SK-N-MC (cell line): ENCODE results near the gene SCD5.
A peak's percentile ranks its signal among the peaks of the same experiment; 100 is the strongest.

Experiments
- DNase-seq: peaks from one replicate; pipeline ENCODE4 v3.0.0-alpha.2; 2011; ENCODE audit warnings: low read depth, low spot score
- H3K27ac ChIP-seq: fragments of 200-600 bp; sonication (generic); 2 replicates; pipeline ENCODE4 v1.5.1; 2016; ENCODE audit warnings: mixed run types
- H3K36me3 ChIP-seq: fragments of 200-600 bp; sonication (generic); 2 replicates; pipeline ENCODE4 v1.6.1; 2017; ENCODE audit warnings: antibody characterized with exemption, low read length, mixed read lengths; ENCODE audit not compliant: insufficient read depth
- H3K4me3 ChIP-seq: fragments of 200-600 bp; sonication (generic); 2 replicates; pipeline ENCODE4 v1.5.1; 2016
- H3K9ac ChIP-seq: fragments of 200-600 bp; sonication (generic); 2 replicates; pipeline ENCODE4 v1.8.0; 2017; ENCODE audit warnings: mixed run types, mixed read lengths; ENCODE audit not compliant: insufficient read length
- H3K9me3 ChIP-seq: fragments of 200-600 bp; sonication (generic); 2 replicates; pipeline ENCODE4 v1.6.1; 2017; ENCODE audit warnings: low read depth, mild to moderate bottlenecking, antibody characterized with exemption, low read length, moderate library complexity, mixed read lengths
- EZH2 ChIP-seq: fragments of 200-600 bp; sonication (generic); IDR thresholded peaks from one replicate; pipeline ENCODE4 v1.6.1; 2017; ENCODE audit warnings: antibody characterized with exemption
- FOXP2 ChIP-seq: optimal IDR thresholded peaks from 2 replicates; pipeline ENCODE3; 2011; ENCODE audit warnings: mild to moderate bottlenecking, moderate library complexity; ENCODE audit not compliant: insufficient read depth; ENCODE audit errors: extremely low read length, control extremely low read depth
- POLR2AphosphoS5 ChIP-seq: IDR thresholded peaks from 2 replicates; pipeline ENCODE4 v1.6.1; 2012; ENCODE audit warnings: mild to moderate bottlenecking, low read depth, low read length, borderline replicate concordance

The SCD5 gene

DNA sequence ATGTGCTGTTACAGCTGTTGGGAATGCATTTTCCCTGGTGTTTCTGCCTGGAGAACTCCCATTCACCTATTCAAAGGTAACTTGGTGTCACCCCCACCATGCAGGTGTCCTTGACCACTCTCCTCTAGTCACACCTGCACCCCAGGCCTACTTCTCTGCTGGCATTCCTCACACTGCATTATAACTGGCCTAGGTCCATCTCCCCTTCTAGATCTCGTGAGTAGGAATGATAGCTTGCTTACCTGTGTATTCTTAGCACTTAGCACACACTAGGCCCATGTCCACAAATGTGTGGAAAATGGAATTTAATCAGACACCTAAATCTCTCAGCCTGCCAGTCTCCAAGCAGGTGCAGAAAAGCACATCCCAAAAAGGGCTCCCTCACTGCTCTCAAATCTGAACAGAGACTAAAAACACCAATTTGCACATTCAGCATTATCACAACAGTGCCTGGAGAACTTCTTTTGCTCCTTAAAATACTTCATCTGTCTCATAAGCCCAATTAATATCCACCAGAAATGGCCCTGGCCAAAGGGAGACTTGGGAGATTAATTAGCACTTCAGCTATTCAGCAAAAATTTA lies 18.3 kb downstream of the SCD5 start:
- no peaks in the 10 kb centered on the region for H3K9me3 ChIP-seq
- H3K4me3 ChIP-seq, result peak overlapping the region; percentile 50; the same call in 1 of the 2 replicates
- peak overlapping the region; percentile 91 for H3K27ac ChIP-seq
- DNase-seq, result no peak
- H3K36me3 ChIP-seq, result no peaks in the 10 kb centered on the region
- H3K9ac ChIP-seq, result no peak overlapping the region
- TF ChIP-seq POLR2AphosphoS5 (no peak), EZH2 (no peak), FOXP2 (no peak)

DNA sequence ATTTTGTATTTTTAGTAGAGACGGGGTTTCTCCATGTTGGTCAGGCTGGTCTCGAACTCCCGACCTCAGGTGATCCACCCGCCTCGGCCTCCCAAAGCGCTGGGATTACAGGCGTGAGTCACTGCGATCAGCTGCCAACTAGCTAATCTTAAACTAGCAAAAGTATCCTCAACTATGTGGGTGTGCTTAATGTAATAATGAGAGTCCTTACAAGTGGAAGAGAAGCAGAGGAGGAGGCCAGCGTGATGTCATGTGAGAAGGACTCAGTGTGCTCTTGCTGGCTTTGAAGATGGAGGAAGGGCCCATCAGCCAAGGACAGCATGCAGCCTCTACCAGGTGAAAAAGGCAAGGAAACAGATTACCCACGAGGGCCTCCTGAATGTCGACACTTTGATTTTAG lies 19.6 kb downstream of the SCD5 start:
- TF ChIP-seq FOXP2 (no peak), POLR2AphosphoS5 (no peak), EZH2 (no peak)
- H3K4me3 ChIP-seq, result no peak overlapping the region
- H3K9me3 ChIP-seq, result no peaks in the 10 kb centered on the region
- no peak for DNase-seq
- no peaks in the 10 kb centered on the region for H3K36me3 ChIP-seq
- H3K9ac ChIP-seq, result no peak overlapping the region
- H3K27ac ChIP-seq, result no peak overlapping the region

DNA sequence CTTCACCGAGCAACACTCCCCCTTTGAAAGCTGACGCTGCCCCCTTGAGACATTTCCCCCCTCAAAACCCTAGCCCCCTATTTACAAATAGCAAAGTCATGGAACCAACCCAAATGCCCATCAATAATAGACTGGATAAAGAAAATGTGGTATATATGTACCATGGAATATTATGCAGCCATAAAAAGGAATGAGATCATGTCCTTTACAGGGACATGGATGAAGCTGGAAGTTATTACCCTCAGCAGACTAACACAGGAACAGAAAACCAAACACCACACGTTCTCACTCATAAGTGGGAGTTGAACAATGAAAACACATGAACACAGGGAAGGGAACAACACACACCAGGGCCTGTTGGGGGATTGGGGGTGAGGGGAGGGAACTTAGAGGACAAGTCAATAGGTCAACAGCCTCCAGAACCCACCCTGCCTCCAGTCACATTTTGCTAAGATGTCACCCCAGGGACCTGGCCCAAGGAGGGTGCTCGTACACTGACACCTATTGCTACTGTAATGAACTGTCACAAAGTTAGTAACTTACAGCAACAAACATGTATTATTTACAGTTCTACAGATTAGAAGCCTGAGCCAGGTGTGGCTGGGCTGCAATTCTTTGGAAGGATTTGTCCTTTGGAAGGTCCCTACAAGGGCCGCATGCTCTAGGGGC lies 20.6 kb downstream of the SCD5 start:
- TF ChIP-seq FOXP2, result no peak
- no peak for TF ChIP-seq POLR2AphosphoS5
- no peak for TF ChIP-seq EZH2
- no peak overlapping the region for H3K27ac ChIP-seq

DNA sequence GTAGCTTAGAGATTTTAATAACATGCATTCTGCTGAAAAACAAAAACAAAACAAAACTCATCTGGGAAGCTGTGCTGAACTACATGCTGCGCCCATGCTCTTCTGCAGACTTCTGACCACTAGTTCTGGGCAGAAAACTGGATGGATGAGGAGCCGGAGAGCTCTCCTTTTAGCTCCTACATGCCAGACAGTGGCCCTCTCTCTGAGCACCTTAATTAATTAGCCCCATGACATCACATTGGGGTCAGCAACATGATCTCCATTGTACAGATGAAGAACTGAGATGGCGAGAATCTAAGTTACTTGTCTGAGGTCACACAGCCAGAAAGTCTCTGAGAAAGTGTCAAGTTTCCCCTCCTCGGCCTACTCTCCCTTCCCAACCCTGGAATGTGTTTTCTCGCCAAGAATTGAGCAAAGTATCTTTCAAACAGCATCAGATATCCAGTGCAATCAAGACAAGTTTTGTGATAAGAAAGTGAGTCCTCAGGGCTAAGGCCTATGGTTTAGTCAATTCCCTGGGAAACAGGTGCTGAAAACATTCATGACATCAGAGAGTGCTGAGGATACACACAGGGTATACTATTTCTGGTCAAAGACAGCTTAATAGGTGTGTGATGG lies 21.6 kb downstream of the SCD5 start:
- no peak for TF ChIP-seq FOXP2
- no peak for TF ChIP-seq EZH2
- TF ChIP-seq POLR2AphosphoS5, result no peak
- Histone ChIP-seq H3K36me3 (no peaks in the 10 kb centered on the region), H3K9ac (no peak overlapping the region), H3K27ac (no peak overlapping the region), H3K4me3 (no peak overlapping the region), H3K9me3 (no peaks in the 10 kb centered on the region)
- DNase-seq, result no peak

More for the DNA sequence above, 20.6 kb downstream of the SCD5 start:
- DNase-seq, result no peak
- H3K4me3 ChIP-seq, result no peak overlapping the region
- H3K36me3 ChIP-seq, result no peaks in the 10 kb centered on the region
- H3K9ac ChIP-seq, result no peak overlapping the region
- no peaks in the 10 kb centered on the region for H3K9me3 ChIP-seq

DNA sequence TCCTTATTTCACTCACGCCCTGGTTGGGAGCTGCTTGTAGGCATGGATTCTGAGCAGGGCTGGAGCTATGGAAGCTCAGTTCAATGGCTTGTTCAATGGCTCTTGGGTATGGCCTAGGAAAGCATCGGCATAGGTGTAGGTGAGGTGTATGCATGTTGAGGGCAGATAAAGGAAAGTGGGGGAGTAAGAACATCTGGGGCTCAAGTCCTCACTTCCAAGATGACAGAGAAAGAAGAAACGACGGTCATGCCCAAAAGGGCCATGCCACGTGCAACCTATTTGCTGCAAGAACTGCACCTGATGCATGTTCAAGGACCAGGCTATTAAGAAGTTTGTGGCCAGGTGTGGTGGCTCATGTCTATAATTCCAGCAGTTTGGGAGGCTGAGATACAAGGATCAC lies 23.4 kb downstream of the SCD5 start:
- TF ChIP-seq EZH2 (no peak), POLR2AphosphoS5 (no peak), FOXP2 (no peak)
- DNase-seq, result no peak
- Histone ChIP-seq H3K9me3 (no peaks in the 10 kb centered on the region), H3K36me3 (no peaks in the 10 kb centered on the region), H3K9ac (no peak overlapping the region), H3K4me3 (no peak overlapping the region), H3K27ac (no peak overlapping the region)

DNA sequence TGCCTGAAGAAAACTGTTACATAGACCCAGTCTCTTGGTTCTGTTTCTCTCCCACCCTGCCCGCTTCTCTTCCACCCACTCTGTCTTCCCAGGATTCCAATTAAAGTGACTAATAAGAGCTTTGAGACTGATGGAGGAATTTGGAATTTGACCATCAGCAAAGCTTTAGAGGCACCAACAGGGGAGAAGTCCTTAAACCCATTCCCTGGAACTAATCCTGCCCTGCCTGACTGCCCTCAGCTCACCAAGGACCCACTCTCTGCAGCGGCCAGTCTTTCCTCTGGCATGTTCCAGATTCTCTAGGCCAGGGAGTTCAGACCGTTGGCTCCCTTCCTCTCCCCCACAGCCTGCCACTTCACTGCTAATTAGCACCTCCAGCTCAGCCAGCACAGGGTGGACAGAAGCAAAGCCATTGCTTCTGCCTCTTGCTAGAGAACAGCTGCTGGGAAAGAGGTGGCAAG lies 23.9 kb downstream of the SCD5 start:
- Histone ChIP-seq H3K36me3 (no peaks in the 10 kb centered on the region), H3K4me3 (no peak overlapping the region), H3K27ac (no peak overlapping the region), H3K9ac (no peak overlapping the region), H3K9me3 (no peaks in the 10 kb centered on the region)
- TF ChIP-seq FOXP2, result no peak
- TF ChIP-seq EZH2, result no peak
- TF ChIP-seq POLR2AphosphoS5, result no peak
- no peak for DNase-seq

DNA sequence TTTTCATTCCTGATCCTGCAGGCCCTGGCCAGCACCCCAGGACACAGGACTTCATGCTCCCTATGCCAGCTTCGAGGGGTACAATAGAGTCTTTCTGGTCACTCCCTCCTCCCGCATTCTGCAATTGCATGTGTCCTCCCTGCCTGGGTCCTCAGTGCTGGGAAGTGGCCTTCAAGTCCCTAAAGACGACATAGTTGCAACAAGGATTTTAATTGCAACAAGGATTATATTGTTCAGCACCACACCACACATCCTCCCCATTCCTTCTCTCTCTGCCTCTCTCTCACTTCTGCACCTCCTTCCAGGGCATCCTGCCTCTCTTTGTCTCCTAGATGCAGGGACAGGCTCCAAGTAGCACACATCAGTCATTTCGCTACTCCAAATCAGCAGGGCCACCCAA lies 25.5 kb downstream of the SCD5 start:
- no peak for DNase-seq
- TF ChIP-seq POLR2AphosphoS5, result no peak
- TF ChIP-seq EZH2, result no peak
- TF ChIP-seq FOXP2, result no peak
- no peaks in the 10 kb centered on the region for H3K9me3 ChIP-seq
- H3K4me3 ChIP-seq, result no peak overlapping the region
- H3K27ac ChIP-seq, result no peak overlapping the region
- H3K9ac ChIP-seq, result no peak overlapping the region
- no peaks in the 10 kb centered on the region for H3K36me3 ChIP-seq

DNA sequence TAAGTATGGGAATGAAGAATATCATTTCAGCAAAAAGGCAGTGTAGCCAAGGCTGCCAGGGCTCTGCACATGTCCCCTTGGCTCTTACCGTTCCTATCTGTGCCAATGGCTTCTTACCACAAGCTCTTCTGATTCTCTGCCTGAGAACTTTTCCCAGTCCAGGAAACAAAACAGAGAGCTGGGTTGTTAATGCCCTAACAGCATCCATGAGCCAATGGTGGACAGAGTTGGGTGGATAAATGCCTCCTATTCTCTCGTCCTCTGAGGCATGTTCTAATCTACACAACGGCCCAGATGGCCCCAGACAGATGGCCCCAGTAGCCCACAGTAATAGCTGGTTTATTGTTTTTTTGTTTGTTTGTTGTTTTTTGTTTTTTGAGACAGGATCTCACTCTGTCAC lies 28.0 kb downstream of the SCD5 start:
- Histone ChIP-seq H3K4me3 (no peak overlapping the region), H3K9me3 (no peaks in the 10 kb centered on the region), H3K9ac (no peak overlapping the region), H3K27ac (0 out of 2 replicates have a peak overlapping the region, but pooled peaks have one; percentile 13), H3K36me3 (no peaks in the 10 kb centered on the region)
- DNase-seq, result no peak
- no peak for TF ChIP-seq POLR2AphosphoS5
- no peak for TF ChIP-seq EZH2
- TF ChIP-seq FOXP2, result no peak
